ENCODE data around the gene TMEM174.

DNA sequence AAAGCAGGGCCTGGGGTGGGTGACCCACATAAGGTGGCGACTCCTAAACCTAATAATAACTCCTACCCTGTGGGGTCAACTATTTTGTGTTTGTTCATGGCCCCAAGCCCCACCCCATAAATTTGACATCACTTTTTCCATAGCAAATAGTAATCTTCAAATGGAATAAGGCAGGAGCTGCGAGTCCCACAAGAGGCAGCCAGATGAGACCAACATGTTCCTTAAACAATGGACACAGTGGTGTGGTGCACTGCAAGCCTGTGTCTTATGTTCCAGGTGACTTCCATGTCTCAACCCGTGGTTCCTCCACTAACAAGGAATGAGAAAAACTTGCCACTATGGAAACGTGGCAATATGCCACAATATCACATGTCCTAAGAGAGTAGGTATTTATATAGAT, 20.6 kb downstream of the TMEM174 start:
- TF ChIP-seq, protein P1, sequence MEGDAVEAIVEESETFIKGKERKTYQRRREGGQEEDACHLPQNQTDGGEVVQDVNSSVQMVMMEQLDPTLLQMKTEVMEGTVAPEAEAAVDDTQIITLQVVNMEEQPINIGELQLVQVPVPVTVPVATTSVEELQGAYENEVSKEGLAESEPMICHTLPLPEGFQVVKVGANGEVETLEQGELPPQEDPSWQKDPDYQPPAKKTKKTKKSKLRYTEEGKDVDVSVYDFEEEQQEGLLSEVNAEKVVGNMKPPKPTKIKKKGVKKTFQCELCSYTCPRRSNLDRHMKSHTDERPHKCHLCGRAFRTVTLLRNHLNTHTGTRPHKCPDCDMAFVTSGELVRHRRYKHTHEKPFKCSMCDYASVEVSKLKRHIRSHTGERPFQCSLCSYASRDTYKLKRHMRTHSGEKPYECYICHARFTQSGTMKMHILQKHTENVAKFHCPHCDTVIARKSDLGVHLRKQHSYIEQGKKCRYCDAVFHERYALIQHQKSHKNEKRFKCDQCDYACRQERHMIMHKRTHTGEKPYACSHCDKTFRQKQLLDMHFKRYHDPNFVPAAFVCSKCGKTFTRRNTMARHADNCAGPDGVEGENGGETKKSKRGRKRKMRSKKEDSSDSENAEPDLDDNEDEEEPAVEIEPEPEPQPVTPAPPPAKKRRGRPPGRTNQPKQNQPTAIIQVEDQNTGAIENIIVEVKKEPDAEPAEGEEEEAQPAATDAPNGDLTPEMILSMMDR (conservative IDR thresholded peaks at IDR 0.05 in 1 of 2, IDR thresholded peaks at IDR 0.05 in 1 of 2; ENCODE audit: low read depth in 1 of 2, low read length in 2 of 2), result no peak
- no peak for TF ChIP-seq EZH2 (IDR thresholded peaks at IDR 0.05; ENCODE audit: low read length, missing control alignments)
